NK-92 treated with Interleukin-12 subunit alpha and Interleukin-12 subunit beta, amount 100 ng/mL, for 24 hours (cell line): ENCODE results near the gene PRKG1.
"Not testable (repeated sequence)": the region's sequence is repeated elsewhere in the genome, so short reads cannot be mapped to it uniquely, and the experiment has no call there.

Source experiments
- DNase-seq: peaks from one replicate; lab custom pipeline; 2025; lab: John Stamatoyannopoulos, UW

PRKG1 gene

GRCh38 chr10:51700228-51700817 is 626.0 kb downstream of the PRKG1 start:
- DNase-seq, result no peak

GRCh38 chr10:51705774-51706173 is 631.5 kb downstream of the PRKG1 start:
- no peak for DNase-seq

- DNase-seq, result no peak
These were observed 631.9 kb downstream of the PRKG1 start for GRCh38 chr10:51706225-51706624.

- no peak for DNase-seq
These were observed 633.1 kb downstream of the PRKG1 start for GRCh38 chr10:51707392-51707791.

GRCh38 chr10:51707821-51708424 is 633.6 kb downstream of the PRKG1 start:
- DNase-seq, result no peak

DNA sequence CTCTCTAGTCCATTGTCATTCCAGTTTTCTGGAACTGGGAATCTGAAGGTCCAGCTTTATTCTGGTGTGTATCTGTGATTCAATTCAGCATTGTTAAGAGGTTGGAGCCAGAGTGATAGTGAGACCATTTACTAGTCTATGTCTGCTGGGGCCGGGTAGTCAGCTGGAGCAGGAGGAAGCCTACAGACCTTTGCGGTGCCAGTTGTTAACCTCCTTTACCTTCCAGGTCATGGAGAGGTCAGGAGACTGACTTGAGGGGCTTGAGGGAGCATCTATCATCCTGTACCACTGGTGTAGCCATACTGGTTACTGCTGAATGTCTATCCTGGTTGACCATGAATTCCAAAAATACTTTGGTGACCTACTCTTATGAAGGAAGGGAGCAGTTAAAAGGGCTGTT is 634.3 kb downstream of the PRKG1 start:
- no peak for DNase-seq

- no peak for DNase-seq
These were observed 635.2 kb downstream of the PRKG1 start for GRCh38 chr10:51709324-51709972.

GRCh38 chr10:51711519-51711891 is 637.2 kb downstream of the PRKG1 start:
- no peak for DNase-seq

GRCh38 chr10:51716981-51717380 is 642.7 kb downstream of the PRKG1 start:
- no peak for DNase-seq

DNA sequence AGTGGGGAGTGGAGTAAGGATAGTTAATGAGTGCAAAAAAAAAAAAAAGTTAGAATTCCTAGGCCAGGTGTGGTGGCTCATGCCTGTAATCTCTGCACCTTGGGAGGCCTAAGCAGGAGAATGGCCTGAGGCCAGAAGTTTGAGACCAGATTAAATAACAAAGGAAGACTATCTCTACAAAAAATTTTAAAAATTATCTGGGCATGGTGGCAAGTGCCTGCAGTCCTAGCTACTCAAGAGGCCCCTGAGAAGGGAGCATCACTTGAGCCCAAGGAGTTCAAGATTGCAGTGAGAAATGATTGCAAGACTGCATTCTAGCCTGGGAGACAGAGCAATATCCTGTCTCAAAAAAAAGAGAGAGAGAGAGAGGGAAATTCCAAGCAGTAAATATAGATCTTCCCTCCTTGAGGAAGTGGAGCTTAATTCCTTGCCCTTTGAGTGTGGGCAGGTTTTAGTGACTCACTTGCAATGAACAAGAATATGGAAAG is 644.6 kb downstream of the PRKG1 start:
- DNase-seq, result no peak

- no peak for DNase-seq
These were observed 649.8 kb downstream of the PRKG1 start for GRCh38 chr10:51724038-51724437.

- no peak for DNase-seq
These were observed 655.7 kb downstream of the PRKG1 start for GRCh38 chr10:51729822-51730555.

GRCh38 chr10:51733057-51733456 is 658.8 kb downstream of the PRKG1 start:
- DNase-seq, result no peak

DNA sequence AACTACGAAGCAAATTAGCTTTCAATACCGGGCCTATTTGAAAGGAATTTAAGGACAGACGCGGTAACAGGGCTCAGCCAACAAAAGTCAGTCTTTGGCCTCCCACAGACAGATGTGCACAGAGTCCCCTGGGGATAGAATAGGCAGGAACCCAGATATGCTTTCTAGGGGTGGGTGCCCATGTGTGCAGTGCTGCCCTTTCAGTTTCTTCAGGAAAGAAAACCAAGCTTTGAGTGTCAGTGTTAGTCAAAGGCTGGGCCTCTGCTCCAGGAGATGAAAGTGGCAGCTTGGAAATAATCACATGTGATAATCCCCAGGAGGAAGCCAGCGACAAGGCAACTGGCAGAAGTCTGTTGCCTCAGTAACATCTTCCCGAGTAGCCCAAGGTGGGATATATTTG is 668.9 kb downstream of the PRKG1 start:
- DNase-seq, result no peak

DNA sequence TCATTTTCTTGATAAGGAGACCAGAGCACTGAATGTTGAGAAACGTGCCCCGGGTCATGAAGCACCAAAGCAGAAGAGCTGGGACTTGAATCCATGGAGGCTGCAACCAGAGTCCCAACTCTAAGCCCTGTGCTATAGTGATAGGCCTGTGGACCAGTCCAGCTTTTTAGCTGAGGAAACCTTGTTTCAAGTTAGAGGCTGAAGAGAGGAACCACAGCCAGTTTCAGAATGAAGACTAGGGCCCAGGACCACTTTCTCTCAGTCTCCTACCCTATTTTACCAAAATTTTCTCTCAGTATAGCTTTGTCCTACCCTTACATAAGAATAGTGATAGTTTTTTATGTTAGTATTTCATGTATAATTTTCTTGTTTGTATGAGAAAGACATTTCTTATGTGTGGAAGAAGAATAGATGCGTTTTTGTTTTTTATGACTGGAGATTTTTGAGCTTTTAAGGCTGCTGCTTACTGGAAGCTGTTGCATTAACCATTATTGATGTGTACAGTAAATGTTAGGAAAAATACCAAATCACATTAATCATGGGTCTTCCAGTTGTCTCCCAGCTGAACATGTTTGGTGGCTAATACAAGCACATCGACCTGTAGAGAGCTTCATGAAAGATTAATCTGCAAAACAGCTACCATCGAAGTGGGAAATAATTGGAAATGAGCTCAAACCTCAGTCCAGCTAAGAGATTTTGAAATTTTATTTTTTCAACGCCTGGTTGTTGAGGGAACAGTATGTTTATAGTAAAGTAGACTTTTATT is 670.1 kb downstream of the PRKG1 start:
- no peak for DNase-seq

GRCh38 chr10:51745397-51745796 is 671.1 kb downstream of the PRKG1 start:
- no peak for DNase-seq

DNA sequence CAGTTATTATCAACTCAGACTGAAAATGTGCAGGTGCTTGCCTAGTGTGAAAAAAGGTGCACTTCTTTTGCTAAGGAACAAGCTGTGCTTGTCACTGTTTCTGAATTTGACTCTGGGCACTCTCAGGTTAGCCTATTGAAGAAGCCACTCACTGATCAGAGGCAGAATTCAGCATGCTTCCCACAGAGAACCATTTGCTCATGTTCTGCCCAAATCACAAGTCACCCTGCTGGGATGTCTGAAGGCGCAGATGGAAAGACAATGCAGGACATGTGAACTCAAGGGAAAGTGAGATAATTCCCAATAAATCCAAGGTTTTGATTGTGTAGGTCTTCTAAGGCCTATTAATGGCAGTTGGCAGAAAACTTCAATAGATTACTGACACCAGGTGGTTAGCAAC is 672.9 kb downstream of the PRKG1 start:
- no peak for DNase-seq

DNA sequence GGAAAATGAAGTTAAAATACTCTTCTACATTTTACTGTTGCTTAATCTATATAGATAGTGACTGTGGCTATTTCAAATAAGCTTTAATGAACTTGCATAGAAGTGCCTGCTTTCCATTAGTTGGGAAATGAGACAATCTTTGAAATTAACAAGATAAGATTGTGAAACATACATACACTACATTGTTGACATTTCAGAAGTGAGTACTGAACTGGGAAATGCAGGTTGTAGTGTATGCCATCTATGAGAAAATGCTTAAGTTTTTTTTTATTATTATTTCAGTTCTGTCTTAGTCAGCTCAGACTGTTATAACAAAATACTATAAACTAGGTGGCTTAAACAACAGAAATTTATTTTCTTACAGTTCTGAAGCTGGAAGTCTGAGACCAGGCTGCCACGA is 674.7 kb downstream of the PRKG1 start:
- DNase-seq, result no peak

GRCh38 chr10:51758366-51758765 is 684.1 kb downstream of the PRKG1 start:
- DNase-seq, result no peak

GRCh38 chr10:51758838-51759237 is 684.6 kb downstream of the PRKG1 start:
- not testable (repeated sequence) for DNase-seq

DNA sequence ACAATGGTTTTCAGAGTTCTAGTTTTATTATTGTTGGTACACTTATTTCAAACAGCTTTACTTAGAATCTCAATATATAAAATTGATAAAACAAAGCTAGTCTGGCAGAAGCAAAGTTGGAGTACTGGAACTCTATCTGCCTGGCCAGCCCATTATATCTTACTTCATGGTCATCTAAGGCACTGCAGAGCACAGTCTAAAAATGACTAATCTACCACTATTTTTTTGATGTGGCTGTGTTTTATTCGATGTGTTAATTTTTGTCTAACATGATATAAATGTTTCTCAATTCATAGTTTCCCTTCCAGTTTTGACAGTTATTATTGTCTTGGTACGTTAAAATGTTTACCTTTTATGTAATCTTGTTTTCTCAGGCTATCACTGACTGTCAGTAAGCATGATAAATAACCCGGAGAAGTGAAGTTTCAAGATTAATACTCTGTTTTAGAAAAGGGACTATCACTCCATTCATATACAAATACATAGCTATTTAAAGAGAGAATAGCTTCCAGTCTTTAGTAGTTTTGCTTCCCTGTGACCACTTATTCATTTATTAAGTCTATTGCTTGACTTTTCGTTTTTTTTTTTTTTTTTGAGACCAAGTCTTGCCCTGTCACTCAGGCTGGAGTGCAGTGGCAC is 685.7 kb downstream of the PRKG1 start:
- DNase-seq, result no peak
